HG03469 (cell line): Measurements from ENCODE around the gene FGFR4.

Source experiments
- ATAC-seq: cut with Tn5 transposase; IDR thresholded peaks from one replicate; pipeline ENCODE4 v1.9.1; 2021; ENCODE audit warnings: mild to moderate bottlenecking, moderate library complexity, moderate number of reproducible peaks; ENCODE audit not compliant: unreplicated experiment

FGFR4 gene

DNA sequence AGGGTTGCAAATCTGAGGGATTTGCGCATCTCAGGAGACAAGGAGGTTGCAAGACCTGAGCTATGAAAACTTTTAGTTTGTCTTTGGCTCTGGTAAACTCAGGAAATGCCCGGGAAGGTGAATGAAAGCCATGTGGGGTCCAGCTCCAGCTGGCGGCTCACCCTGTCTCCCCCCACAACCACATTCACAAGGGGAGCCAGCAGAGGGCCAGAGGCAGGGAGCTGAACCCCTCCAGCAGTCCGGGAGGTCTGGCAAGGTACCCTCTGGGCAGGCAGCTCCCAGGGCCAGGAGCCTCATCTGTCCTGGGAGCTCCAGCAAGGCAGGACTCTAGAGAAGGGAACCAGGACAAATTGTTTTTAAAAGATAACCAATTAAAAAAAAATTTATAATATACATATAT is 2.5 kb upstream of the FGFR4 start:
- no peak for ATAC-seq

DNA sequence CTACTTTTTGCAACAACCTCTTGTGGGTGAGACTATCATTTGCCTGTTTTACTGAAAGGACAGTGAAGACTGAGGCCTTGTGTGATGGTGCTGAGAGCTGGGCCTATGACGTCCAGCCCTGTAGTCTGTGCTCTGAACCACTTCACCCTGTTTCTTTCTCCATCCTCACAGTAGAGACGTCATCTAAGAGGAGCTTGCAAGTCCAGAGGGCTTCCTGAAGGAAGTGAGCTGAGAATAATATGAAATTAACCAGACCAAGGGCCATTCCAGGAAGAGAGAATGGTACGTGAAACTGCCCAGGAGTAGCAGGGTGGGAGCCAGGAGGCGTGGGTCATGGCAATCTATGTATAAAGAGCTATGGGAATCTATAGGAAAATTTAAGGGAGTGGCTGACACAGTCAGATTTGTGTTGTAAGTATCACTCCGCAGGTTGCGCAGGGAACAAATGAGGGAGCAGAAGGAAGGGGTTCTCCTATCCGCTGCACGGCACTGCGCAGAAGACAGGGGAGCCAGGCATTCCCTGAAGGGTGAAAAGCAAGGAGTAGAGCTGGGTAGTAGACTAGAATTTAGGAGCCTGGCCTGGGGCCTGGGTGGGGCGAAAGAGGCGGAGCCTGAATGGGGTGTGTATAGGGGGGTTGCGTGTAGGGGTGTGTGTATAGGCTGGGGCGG is 596 bp upstream of the FGFR4 start:
- no peak for ATAC-seq

DNA sequence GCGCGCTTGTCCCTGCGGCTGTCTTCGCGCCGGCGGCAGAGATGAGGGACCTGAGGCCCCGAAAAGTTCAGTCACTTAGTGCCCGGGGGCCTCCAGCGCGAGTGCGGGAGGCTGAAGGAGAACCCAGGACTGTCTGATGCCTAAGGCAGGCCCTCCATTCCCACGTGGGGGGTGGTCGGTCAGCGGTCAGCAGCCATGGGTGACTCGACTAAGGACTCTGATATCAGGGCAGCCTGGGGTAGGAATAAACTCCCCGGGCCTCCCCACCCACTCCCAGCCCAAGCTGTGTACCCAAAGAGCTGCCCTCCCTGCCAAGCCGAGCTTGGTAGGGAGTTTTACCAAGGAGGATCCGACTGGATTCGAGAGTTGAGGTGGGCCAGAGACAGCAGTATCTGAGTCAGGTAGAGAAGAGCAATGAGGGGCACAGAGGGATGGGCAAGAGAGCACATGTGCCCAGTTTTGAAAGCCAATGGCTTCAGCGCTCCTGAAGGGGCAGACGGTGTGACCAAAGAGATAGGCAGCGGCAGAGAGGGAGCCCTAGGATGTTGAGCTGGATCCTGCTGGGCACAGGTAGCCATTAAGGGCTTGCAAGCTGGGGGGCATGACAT is 787 bp downstream of the FGFR4 start:
- no peak for ATAC-seq

DNA sequence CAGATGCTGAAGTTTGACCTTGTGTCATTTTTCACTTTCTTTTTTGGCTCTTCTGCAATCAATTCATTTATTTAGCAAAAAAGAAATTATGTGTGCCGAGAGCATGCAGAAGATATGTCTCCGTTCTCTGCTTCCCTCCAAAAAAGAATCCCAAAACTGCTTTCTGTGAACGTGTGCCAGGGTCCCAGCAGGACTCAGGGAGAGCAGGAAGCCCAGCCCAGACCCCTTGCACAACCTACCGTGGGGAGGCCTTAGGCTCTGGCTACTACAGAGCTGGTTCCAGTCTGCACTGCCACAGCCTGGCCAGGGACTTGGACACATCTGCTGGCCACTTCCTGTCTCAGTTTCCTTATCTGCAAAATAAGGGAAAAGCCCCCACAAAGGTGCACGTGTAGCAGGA is 2.4 kb downstream of the FGFR4 start:
- ATAC-seq, result no peak

- ATAC-seq, result no peak
These were observed 3.3 kb downstream of the FGFR4 start for GRCh38 chr5:177089825-177090641.

GRCh38 chr5:177090813-177091212 is 4.1 kb downstream of the FGFR4 start:
- ATAC-seq, result no peak

DNA sequence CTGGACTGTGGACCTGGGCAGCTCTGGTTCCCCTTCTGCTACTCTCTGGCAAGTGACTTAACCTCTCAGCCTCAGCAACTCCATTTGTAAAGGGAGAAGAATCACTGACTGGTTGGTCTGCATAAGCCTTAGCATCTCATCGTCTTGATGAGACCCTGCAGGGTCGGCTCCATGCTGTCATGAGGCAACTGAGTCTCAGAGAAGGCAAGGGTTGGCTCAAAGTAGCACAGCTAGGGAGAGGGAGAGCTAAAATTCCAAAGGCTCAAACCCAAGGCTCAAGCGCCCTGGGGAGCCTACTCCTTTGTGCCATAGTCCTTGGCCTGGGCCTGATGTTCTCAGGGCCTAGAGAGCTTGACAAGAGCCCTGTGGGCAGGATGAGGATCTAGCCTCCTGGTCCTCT is 4.5 kb downstream of the FGFR4 start:
- ATAC-seq, result no peak

GRCh38 chr5:177092178-177093081 is 5.7 kb downstream of the FGFR4 start:
- ATAC-seq, result no peak

DNA sequence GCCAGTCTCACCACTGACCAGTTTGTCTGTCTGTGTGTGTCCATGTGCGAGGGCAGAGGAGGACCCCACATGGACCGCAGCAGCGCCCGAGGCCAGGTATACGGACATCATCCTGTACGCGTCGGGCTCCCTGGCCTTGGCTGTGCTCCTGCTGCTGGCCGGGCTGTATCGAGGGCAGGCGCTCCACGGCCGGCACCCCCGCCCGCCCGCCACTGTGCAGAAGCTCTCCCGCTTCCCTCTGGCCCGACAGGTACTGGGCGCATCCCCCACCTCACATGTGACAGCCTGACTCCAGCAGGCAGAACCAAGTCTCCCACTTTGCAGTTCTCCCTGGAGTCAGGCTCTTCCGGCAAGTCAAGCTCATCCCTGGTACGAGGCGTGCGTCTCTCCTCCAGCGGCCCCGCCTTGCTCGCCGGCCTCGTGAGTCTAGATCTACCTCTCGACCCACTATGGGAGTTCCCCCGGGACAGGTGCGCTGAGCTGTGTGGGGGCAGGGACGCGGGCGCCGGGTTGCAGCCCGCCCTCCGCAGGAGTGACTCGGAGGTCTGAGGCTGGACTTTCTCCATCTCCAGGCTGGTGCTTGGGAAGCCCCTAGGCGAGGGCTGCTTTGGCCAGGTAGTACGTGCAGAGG is 6.5 kb downstream of the FGFR4 start:
- ATAC-seq, result no peak

DNA sequence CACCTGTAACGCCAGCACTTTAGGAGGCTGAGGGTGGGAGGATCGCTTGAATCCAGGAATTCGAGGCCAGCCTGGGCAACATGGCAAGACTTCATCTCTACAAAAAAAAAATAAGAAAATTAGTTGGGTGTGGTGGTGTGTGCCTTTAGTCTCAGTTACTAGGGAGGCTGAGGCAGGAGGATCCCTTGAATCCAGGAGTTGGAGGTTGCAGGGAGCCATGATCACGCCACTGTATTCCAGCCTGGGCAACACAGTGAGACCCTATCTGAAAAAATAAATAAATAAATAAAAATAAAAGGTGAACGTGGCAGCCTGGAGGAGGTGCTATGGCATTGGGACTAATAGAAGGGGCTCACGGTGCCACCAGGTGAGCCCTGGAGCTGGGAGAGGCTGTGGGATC is 7.1 kb downstream of the FGFR4 start:
- no peak for ATAC-seq

- ATAC-seq, result no peak
These were observed 7.7 kb downstream of the FGFR4 start for GRCh38 chr5:177094224-177095087.

- ATAC-seq, result no peak
These were observed 8.5 kb downstream of the FGFR4 start for GRCh38 chr5:177095088-177095669.

DNA sequence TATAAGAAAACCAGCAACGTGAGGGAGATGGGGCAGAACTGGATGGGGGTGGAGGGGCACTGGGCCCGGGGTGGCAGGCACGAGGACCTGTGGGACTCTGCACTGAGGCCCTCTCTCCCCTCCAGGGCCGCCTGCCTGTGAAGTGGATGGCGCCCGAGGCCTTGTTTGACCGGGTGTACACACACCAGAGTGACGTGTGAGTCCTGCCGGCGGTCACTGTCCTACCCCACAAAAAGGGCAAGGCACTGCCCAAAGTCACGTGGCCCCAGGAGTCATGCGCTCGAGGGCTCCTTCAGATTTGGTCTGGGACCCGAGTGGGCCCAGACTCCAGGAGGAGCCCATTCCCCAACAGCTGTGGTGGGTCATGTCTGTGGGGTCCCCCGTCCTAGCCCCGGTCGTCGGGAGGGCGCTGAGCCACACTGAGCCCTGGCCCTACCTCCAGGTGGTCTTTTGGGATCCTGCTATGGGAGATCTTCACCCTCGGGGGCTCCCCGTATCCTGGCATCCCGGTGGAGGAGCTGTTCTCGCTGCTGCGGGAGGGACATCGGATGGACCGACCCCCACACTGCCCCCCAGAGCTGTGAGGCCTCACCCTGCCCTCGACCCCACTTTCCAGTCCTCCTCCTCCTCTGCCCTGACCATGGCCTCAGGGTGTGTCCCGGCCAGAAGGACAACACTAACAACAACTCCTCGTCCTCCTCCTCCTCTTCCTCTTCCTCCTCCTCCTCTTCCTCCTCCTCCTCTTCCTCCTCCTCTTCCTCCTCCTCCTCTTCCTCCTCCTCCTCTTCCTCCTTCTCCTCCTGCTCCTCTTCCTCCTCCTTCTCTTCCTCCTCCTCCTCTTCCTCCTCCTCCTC is 9.7 kb downstream of the FGFR4 start:
- no peak for ATAC-seq

- ATAC-seq, result no peak
These were observed 10.6 kb downstream of the FGFR4 start for GRCh38 chr5:177097016-177097985.

DNA sequence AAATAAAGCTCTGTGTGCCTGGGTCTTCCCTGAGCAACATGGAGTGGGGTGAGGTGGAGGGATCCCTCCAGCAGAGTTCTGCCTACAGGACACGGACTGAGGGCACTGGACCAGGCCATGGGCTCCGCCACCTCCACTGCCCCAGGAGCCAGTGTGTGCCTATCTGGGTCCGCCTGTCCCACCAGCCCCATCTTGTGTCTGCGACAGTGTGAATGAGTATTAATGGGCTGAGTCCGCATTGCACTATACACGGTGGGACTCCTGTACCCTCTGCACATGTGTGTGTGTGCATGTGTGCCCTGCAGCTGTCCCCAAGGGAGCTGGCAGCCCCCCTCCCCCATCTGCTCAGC is 11.4 kb downstream of the FGFR4 start:
- no peak for ATAC-seq

DNA sequence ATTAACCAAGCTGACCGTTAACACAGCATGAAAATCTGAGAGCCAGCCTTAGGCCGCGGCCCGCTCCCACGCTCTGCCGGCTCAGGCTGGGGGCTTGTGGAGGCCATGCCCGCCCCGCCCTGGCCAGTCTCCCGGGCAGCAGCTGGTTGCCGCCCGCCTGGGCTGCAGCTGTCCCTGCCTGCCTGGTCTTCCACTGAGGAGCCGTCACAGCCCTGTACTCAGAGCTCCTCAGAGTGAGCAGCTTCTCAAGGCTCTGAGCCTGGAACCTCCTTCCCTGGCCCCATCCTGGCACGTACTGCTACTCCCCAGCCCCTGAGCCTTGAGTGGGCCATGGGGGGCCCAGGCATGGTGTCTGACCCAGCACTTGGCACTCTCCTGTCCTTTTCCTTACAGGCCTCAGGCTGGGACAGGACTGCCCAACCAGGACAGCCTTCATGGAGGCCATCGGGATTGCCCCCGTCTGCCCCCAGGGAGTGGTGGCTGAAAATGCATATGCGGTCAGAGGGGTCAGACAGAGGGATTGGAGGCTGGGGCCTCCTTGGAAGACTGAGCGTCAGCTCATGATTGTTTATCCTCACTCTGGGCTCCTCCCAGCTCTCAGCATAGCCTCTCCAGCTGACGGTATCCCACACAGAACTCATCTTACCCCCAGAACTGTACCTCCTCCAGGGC is 11.9 kb downstream of the FGFR4 start:
- no peak for ATAC-seq
